Vagina (tissue), 2 donors: ENCODE measurements around the gene ADPRS.

Experiments
- CTCF ChIP-seq, 3 experiments: fragments of 450-650 bp in 2 of 3; fragments of 200-600 bp in 1 of 3; sonication (generic) in 1 of 3; IDR thresholded peaks; one replicate each; pipeline ENCODE4 v1.5.1; 2017 to 2019; ENCODE audit warnings: antibody characterized with exemption in 3 of 3, mild to moderate bottlenecking in 2 of 3, moderate library complexity in 2 of 3
- POLR2A ChIP-seq, 2 donors: fragments of 450-650 bp; IDR thresholded peaks; one replicate each; pipeline ENCODE4 v1.6.1; 2017; ENCODE audit warnings: antibody characterized with exemption in 2 of 2, mild to moderate bottlenecking in 2 of 2, moderate library complexity in 2 of 2

- TF ChIP-seq CTCF (IDR thresholded peaks at IDR 0.05) (peak; percentile 65 to 76 (median 69)), POLR2A (IDR thresholded peaks at IDR 0.05) (no peak)
Observed at GRCh38 chr1:36134505-36135329, 46.0 kb downstream of the ADPRS start.
